ENCODE results near the gene TBC1D21. TPM values are rescaled to one million over a fixed set of nuclear protein-coding genes. Genes with fewer than 3 reads are reported as not detected.

The TBC1D21 gene
- total RNA-seq, 1 donor from 2014 or later: not detected

DNA sequence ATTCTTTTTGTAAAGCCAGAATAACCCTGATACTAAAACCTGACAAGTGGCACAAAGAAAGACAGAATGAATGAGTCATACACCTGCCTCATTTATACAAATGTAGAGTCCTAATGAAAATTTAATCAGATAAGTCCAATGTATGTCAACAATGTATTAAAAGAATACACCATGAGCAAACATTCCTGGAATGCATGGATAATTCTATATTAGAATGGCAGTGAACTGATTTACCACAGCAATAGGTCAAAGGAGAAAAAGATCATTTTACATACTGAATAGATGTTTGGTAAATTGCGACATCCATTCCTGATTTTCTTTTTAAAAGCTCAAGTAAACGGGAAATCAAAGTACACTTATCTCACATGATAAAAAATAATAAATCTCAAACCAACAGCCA is 41.7 kb downstream of the TBC1D21 start:
- Histone ChIP-seq H3K4me3 (no peak overlapping the region), H3K4me1 (no peaks in the 10 kb centered on the region), H3K27me3 (no peaks in the 10 kb centered on the region), H3K9me3 (no peaks in the 10 kb centered on the region), H3K36me3 (peaks cover 12 to 13% of the 10 kb centered on the region in 2 donors), H3K27ac (no peak overlapping the region)
- TF ChIP-seq, protein P1, sequence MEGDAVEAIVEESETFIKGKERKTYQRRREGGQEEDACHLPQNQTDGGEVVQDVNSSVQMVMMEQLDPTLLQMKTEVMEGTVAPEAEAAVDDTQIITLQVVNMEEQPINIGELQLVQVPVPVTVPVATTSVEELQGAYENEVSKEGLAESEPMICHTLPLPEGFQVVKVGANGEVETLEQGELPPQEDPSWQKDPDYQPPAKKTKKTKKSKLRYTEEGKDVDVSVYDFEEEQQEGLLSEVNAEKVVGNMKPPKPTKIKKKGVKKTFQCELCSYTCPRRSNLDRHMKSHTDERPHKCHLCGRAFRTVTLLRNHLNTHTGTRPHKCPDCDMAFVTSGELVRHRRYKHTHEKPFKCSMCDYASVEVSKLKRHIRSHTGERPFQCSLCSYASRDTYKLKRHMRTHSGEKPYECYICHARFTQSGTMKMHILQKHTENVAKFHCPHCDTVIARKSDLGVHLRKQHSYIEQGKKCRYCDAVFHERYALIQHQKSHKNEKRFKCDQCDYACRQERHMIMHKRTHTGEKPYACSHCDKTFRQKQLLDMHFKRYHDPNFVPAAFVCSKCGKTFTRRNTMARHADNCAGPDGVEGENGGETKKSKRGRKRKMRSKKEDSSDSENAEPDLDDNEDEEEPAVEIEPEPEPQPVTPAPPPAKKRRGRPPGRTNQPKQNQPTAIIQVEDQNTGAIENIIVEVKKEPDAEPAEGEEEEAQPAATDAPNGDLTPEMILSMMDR (IDR thresholded peaks at IDR 0.05): no peak
- no peak for DNase-seq (ENCODE audit: low spot score in 2 of 2)
- intact Hi-C loops (cut with DNase I): no loop called here

- TF ChIP-seq, protein P1 (IDR thresholded peaks at IDR 0.05): no peak
- no peaks in the 10 kb centered on the region for H3K27me3 ChIP-seq
Observed at GRCh38 chr15:73918784-73919183, 45.4 kb downstream of the TBC1D21 start.

DNA sequence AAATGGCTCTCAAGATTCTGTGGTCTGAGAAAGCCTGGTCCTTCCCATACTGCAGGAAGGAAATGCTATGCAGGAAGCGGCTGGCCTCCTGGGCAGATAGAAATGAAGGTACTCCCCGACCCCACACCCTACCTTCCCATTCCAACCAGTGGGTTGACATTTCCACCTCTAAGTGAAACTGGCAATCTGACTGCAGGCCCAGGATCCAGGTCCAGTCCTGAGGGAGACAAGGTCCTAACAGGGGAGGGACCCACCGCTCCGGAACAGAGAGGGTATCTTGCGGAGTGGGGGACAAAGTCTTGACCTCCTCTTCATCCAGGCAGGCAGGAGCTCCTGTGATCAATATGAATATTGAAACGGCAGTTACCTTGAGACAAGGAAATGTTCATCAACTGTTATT is 46.3 kb downstream of the TBC1D21 start:
- no peak overlapping the region for H3K4me3 ChIP-seq
- intact Hi-C loops (cut with DNase I): loop anchor here (5.0 kb wide), 2 partner anchors 117 to 237 kb away; partner anchors contain the start of gene CD276

More at GRCh38 chr15:73918784-73919183, 45.4 kb downstream of the TBC1D21 start:
- no peaks in the 10 kb centered on the region for H3K9me3 ChIP-seq
- intact Hi-C loops (cut with DNase I): no loop called here
- peaks cover 25 to 28% of the 10 kb centered on the region in 2 donors for H3K4me1 ChIP-seq
- no peak for DNase-seq (ENCODE audit: low spot score in 2 of 2)
- no peak overlapping the region for H3K4me3 ChIP-seq
- no peak overlapping the region for H3K27ac ChIP-seq
- H3K36me3 ChIP-seq: peaks cover 12 to 13% of the 10 kb centered on the region in 2 donors

DNA sequence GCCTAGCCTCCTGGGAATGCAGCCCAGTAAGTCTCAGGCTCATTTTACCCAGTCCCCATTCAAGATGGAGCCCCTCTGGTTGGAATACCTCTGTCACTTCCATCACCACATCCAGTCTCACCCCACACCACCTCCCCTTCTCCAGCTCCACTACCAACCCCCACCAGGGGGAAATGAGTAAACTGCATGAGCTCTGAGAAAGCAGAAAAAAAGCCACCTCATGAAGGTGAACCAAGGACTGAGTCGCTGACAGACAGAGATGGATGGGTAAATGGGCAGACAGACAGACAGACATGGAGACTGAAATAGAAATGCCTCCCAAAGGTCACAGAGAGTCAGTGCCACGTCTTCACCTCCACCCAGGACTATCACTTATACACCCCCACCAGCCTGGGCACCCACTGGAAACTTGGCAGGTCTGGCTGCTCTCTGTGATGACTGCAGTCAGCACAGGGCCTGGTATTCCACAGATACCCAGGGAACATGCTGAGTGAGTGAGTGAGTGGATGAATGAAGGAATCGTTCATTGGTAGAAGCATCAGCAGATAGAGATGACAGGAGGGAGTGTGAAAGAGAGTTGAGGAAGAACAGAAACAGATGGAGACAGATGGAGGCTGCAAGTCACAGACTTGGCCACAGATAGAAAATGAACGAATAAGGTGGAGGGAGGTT is 48.0 kb downstream of the TBC1D21 start:
- TF ChIP-seq, protein P1 (IDR thresholded peaks at IDR 0.05): no peak
- no peak for DNase-seq (ENCODE audit: low spot score in 2 of 2)

More for the DNA sequence above, 46.3 kb downstream of the TBC1D21 start:
- Histone ChIP-seq H3K36me3 (peaks cover 12 to 13% of the 10 kb centered on the region in 2 donors), H3K4me1 (peaks cover 33 to 35% of the 10 kb centered on the region in 2 donors), H3K27ac (no peak overlapping the region), H3K9me3 (no peaks in the 10 kb centered on the region), H3K27me3 (no peaks in the 10 kb centered on the region)
- DNase-seq (ENCODE audit: low spot score in 2 of 2): no peak
- TF ChIP-seq, protein P1 (IDR thresholded peaks at IDR 0.05): no peak

DNA sequence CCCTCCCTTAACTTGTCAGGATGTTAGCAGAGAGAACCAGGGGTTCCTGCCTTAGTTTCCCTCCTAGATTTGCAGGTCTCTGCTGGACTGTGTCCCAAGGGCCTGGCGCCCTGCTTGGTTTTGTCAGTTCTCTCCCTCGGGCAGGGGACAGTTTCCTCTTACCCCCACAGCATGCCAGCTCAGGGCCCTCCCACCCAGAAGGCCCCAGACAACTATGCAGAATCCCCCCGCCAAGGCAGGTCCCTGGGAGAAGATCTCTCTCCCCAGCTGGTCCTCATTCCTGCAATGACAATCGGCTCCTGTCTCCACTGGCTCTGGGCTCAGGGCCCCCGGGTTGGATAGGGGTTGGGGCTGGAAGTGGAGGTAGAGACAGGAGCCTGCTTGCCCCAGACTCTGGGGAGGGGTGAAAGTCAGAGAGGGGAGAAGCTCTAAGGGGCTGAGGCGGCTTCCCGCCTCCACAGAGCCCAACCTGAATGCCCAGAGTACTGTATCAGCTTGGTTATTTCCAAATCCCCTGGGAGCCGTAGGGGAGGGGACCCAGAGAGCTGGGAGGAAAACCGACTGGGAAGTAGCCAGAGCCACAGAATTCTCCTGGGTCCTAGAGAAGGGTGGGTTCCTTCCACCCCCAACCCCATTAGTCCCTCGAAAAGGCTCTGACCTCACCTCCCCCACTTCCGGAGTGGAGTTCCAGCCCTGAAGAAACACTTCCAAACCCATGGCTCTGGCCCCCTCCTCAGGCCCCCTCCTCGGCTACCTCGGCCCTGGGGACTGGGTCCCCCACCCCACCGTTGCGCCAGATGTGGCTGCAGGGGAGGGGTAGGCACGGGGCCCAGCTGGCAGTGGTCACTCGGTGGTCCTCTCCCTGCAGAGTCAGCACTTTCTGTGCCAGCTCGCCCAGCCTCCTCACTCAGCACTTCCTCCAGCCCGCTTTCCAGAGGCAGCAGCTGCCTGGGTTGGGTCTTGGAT is 49.1 kb downstream of the TBC1D21 start:
- Histone ChIP-seq H3K9me3 (no peaks in the 10 kb centered on the region), H3K27me3 (no peaks in the 10 kb centered on the region), H3K27ac (peak overlapping the region; percentile 92 to 97), H3K4me3 (peak overlapping the region; percentile 37 to 65), H3K36me3 (peaks cover 7 to 13% of the 10 kb centered on the region in 2 donors), H3K4me1 (peaks cover 46% of the 10 kb centered on the region in 2 donors)
- peak in 1 of 2 donors; percentile 81 for DNase-seq (ENCODE audit: low spot score in 2 of 2)
- intact Hi-C loops (cut with DNase I): loop anchor here (5.0 kb wide), 2 partner anchors 120 to 240 kb away; partner anchors contain the start of gene CD276
- TF ChIP-seq, protein P1 (IDR thresholded peaks at IDR 0.05): no peak

More for the DNA sequence above, 48.0 kb downstream of the TBC1D21 start:
- Histone ChIP-seq H3K9me3 (no peaks in the 10 kb centered on the region), H3K4me3 (no peak overlapping the region), H3K36me3 (peaks cover 7 to 13% of the 10 kb centered on the region in 2 donors), H3K27ac (peak overlapping the region; percentile 92 to 97), H3K4me1 (peaks cover 46% of the 10 kb centered on the region in 2 donors), H3K27me3 (no peaks in the 10 kb centered on the region)
- intact Hi-C loops (cut with DNase I): loop anchor here (5.0 kb wide), 2 partner anchors 119 to 239 kb away; partner anchors contain the start of gene CD276
